Stimulated activated CD8-positive, alpha-beta memory T cell treated with anti-CD3 and anti-CD28 coated beads, Interleukin-2, amount 100 ng/mL, for 1 hour (primary cell): ENCODE results near the gene C19orf81.
A peak's percentile ranks its signal among the peaks of the same experiment; 100 is the strongest.
"Not testable (repeated sequence)": the region's sequence is repeated elsewhere in the genome, so short reads cannot be mapped to it uniquely, and the experiment has no call there.

Experiments
- DNase-seq, 2 donors: peaks; one replicate each; pipeline ENCODE4 v3.0.0-alpha.2; 2020; ENCODE audit warnings: low read depth in 2 of 2

Gene C19orf81

DNA sequence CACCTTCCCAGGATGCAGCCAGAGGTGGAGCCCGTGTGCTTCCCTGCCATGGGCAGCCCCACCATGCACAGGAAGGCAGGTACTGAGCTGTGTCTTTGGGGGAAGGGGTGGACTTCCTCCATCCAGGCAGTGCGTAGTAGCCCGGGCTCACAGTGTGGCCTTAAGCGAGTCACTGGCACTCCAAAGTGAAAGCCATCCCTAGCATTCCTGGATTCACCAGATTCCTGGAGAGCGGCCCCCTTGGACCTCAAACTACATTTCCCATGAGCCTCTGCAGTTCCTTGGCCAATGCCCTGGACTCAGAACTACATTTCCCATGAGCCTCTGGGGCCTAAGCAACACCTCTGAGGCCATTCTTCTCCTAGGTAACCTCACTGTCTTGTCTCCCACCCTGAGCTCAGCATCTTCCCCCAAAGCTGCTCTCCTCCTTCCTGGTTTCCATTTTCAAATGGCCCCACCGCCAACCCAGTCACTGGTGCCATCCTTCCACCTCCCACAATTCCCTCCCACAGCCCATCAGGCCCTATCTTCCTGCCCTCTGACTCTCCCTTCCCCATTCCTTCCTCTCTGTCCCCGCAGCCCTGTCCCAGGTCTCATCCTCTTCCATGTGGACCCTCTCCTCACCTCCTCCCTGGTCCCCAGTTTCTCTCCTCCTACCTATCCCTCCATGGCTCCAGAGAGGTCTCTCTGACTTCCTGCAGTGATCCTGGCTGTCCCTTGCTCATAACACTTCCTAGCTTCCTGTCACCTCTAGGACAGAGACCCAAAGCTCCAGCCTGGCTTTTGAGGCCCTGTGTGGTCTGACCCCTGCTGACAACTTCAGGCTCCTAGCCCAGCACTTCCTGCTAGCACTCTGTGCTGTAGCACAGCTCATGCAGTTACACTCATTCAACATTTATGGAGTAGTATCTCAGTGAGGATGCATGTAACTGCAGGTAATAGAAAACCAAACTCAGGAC is at the start of gene C19orf81:
Gene C19orf81, plus strand, starts transcription at position 13 of the 959 bp plus-strand sequence. Its CDS starts 0 bp downstream, at position 13.
- DNase-seq: no peak

DNA sequence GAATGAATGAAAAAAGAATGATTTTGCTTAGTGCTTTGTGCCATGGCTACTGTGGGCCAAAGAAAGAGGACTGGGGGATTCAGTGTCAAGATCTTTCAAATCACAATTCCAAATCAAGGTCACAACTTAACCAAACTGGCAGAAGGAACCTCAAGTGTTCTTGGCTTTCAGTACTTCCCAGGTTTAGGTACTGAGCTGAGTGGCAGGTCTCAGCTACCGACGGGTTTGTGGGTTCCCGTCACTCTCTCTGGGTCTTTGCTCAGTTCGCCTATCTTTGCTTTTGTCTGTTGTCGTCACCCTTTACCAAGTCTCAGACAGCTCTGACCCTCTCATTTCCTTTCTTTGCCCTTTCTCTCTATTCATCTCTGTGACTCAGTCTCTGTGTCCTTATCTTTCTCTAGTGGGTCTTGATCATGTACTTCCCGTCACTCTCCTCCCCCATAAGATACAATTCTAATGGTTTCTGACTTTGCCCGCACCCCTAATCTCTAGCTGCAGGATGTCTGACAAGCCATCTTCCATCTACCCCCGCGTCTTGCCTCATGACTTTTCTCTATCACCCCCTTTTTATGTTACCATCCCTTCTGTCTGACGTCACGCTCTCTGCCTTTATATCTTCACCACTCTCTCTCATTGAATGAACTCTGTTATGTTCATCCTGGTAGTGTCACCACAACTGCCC is 47.7 kb upstream of the C19orf81 start:
- no peak for DNase-seq

DNA sequence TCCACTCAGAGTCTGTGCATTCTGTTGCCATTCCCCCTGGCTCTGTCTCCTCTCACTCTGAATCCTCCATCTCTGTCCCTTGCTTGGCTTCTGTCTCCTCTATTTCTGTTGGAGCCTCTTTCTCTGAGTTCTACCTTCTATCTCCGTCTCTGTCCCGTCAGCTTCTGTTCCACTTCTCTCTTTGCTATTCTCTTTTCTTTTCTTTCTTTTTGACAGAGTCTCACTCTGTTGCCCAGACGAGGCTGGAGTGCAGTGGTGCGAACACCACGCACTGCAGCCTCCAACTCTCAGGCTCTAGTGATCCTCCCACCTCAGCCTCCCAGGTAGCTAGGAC is 47.2 kb upstream of the C19orf81 start:
- DNase-seq: no peak

DNA sequence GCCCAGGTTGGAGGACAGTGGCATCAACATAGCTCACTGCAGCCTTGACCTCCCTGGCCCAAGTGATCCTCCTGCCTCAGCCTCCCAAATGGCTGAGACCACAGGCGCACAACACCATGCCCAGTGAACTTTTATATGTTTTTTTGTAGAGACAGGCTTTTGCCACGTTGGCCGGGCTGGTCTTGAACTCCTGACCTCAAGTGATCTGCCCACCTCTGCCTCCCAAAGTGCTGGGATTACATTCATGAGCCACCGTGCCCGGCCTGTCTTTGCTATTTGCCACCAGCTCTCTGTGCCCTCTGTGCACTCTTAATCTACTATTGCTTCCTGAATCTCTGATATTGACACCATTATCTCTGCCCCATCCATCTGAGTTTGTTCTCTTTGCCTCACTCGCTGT is 46.7 kb upstream of the C19orf81 start:
- no peak for DNase-seq

DNA sequence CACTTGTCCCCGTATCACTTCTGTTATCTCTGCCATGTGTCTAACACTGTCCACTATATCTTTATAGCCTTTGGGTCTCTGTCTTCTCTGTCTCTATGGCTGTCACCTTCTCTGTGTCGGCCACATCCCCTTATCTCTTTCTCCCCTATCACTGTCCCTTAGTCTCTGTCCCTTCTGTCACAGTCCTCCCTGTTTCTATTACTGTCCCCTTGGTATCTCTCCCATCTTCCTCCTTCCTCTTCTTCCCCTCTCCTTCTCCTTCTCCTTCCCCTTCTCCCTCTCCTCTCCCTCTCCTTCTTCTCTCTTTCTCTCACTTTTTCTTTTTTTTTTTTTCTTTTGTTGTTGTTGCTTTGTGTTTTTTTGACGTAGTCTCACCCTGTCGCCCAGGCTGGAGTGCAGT is 46.3 kb upstream of the C19orf81 start:
- no peak for DNase-seq

DNA sequence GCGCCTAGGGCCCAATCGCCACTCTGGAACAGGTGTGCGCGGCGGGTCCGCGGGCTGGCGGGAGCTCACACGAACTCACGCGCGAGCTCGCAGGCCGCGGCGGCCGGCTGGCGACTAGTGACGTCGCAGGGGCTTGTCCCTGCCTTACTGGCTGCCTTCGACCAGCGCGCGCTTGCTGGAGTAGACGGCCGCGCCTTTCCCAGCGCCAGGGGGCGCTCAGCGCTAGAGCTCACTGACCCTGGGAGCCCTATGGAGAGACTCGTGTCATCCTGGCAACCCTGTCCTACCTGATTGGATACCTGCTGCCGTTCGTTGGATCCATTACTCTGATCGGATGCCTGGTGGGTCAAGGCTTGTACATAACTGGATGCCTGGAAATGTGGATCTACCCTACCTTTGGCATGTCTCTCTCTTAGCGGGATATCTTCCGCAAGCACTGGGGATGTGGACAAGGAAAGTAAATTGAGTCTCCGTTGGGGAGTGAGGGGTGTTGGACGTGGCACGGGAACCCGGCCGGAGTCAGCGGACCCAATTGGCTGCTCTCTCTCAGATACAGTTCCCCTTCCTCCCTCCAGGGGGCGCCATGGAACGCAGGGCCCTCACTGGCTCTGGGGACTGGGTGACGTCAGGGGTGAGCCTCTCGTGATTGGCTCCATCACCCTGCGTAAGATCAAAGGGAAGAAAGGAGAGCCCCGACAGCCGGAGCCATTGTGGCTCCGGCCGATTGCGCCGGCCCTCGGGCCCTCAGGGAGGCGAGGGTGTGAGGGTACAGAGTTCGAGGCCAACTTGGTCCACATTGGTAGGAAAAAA is 44.8 kb upstream of the C19orf81 start:
- DNase-seq: not testable (repeated sequence)

DNA sequence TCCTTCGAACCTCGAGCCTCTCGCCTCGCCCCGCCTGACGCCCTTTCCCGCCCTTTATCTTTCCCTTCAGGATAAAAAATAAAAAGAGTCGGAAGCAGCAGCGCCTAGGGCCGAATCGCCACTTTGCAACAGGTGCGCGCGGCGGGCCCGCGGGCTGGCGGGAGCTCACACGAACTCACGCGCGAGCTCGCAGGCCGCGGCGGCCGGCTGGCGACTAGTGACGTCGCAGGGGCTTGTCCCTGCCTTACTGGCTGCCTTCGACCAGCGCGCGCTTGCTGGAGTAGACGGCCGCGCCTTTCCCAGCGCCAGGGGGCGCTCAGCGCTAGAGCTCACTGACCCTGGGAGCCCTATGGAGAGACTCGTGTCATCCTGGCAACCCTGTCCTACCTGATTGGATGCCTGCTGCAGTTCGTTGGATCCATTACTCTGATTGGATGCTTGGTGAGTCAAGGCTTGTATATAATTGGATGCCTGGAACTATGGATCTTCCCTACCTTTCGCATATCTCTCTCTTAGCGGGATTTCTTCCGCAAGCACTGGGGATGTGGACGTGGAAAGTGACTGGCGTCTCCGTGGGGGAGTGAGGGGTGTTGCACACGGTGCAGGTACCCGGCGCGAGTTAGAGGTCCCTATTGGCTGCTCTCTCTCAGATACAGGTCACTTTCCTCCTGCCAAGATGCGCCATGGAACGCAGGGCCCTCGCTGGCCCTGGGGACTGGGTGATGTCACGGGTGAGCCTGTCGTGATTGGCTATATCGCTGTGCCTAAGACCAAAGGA is 43.0 kb upstream of the C19orf81 start:
- not testable (repeated sequence) for DNase-seq

DNA sequence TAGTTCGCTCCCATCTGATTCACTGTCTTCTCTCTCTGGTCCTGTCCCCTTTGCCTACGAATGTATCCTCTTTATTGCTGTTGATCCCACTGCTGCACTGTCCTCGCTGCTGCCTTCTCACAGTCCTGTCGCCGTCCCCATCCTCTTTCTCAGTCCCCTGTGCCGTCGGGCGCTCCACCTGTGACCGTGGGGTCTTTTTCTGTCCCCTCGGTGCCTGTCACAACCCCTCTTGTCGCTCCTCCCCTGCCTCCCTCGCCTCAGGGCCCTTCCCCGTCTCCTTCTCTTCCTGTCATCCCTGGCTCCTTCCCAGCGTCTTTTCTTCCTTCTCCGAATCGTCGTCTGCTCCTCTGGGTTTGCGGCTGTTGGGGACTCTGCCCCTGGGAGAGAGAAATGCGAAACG is 41.9 kb upstream of the C19orf81 start:
- DNase-seq: no peak

DNA sequence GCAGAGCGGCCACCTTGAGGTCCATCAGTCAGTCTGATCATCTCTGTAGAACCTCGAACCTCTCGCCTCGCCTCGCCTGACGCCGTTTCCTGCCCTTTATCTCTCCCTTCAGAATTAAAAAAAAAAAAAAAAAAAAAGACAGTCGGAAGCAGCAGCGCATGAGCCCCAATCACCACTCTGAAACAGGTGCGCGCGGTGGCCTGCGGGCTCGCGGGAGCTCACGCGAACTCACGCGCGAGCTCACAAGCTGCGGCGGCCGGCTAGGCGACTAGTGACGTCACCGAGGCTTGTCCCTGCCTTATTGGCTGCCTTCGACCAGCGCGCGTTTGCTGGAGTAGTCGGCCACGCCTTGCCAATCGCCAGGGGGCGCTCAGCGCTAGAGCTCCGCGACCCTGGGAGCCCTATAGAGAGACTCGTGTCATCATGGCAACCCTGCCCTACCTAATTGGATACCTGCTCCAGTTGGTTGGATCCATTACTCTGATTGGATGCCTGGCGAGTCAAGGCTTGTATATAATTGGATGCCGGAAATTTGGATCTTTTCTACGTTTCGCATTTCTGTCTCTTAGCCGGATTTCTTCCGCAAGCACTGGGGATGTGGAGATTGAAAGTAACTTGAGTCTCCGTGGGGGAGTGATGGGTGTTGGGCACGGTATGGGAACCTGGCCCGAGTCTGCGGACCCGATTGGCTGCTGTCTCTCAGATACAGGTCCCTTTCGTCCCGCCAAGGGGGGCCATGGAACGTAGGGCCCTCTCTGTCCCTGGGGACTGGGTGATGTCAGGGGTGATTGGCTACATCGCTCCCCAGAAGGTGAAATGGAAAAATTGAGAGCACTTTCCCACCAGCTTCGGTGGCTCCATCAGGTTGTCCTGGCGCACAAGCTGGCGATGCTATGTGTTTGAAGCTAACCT is 41.1 kb upstream of the C19orf81 start:
- peak; percentile 24 to 52 for DNase-seq

DNA sequence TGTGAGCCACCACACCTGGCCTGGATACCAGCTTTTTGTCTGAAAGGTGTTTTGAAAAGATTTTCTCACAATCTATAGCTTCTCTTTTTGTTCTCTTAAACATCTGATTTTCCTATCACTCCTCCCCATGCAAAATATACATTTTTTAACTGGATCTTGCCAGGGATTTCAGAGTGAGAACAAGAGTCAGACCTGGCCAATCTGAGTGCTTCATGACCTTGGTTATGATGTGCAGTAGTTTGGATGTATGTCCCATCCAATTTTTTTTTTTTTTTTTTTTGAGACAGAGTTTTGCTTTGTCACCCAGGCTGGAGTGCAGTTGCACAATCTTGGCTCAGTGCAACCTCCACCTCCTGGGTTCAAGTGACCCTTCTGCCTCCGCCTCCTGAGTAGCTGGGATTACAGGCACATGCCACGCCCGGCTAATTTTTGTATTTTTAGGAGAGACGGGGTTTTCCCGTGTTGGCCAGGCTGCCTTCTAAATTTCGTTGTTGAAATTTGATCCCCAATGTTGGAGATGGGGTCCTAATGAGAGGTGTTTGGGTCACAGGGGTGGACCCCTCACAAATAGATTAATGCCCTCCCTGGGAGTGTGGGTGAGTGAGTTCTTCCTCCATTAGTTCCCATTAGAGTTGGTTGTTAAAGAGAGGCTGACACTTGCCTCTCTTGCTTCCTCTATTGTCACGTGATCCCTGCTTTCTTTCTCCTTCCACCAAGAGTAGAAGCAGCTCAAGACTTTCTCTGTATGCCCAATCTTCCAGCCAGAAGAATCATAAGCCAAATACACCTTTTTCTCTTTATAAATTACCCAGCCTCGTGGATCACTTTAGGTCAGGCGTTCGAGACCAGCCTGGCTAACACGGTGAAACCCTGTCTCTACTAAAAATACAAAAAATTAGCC is 36.5 kb upstream of the C19orf81 start:
- DNase-seq: not testable (repeated sequence)

DNA sequence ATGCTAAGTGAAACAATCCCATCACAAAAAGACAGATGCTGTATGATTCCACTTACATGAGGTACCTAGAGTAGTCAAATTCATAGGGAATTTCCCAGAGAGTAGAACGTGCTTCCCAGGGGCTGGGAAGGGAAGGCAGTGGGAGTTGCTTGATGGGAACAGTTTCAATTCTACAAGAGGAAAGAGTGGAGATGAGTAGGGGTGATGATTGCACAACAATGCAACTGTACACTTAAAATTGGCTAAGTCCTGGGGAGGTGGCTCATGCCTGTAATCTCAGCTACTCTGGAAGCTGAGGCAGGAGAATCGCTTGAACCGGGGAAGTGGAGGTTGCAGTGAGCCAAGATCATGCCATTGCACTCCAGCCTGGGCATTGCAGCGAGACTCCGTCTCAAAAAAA is 30.9 kb upstream of the C19orf81 start:
- not testable (repeated sequence) for DNase-seq

DNA sequence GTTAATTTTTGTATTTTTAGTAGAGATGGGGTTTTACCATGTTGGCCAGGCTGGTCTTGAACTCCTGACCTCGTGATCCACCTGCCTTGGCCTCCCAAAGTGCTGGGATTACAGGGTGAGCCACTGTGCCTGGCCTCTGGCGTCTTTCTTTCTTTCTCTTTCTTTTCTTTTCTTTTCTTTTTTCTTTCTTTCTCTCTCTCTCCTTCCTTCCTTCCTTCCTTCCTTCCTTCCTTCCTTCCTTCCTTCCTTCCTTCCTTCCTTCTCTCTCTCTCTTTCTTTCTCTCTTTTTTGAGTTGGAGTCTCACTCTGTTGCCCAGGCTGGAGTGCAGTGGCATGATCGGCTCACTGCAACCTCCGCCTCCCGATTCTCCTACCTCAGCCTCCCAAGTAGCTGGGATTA is 30.1 kb upstream of the C19orf81 start:
- not testable (repeated sequence) for DNase-seq

DNA sequence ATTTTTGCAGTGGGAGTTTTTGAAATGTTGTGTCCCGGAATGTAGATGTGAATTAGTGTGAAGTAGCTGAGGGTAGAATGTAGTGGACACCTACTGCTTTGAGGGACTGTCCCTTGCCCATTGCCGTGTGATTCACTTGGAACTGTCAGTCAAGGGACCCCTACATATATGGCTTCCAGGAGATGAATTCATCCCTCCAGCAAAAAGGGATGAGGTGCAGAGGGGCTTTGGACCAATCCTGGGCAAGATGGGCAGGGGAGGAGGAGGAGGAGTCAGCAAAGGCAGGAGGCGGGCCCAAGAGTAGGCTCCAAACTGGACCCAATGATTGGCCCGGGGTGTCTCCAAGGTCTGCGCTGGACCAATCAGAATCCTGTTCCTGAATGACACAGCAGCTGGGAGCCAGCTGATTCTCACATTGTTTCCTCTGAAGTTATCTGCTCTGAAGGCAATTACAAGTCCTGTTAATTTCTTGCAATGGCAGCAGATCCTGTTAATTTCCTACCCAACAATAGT is 28.8 kb upstream of the C19orf81 start:
- not testable (repeated sequence) for DNase-seq

DNA sequence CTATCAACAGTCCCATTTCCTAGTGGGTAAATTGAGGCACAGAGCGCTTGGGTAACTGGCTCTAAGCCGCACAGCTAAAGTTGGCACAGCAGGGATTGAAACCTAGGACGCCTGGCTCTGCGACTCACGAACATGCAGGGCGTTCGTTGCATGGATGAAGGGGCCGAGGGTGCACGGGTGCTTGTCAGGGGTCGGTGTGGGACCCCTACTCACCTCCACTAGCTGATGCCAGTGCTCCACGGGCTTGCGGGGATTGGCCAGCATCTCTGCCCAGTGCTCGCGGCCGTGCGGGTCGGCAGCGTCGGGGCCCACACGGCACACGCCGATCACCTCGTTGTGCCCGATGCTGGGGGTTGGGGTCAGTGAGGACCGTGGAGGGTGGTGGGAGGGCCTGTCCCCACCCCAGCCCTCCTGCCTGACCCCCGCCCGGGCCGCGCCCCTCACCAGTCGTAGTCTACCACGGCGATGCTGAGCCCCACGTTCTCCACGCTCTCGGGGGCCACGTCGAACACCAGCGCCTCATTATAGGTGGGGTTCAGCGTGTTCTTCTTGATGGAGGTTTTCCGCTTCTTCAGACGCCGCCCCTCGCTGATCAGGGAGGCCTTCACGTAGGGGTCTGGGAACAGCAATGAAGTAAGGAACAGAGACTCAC is 24.2 kb upstream of the C19orf81 start:
- DNase-seq: no peak

DNA sequence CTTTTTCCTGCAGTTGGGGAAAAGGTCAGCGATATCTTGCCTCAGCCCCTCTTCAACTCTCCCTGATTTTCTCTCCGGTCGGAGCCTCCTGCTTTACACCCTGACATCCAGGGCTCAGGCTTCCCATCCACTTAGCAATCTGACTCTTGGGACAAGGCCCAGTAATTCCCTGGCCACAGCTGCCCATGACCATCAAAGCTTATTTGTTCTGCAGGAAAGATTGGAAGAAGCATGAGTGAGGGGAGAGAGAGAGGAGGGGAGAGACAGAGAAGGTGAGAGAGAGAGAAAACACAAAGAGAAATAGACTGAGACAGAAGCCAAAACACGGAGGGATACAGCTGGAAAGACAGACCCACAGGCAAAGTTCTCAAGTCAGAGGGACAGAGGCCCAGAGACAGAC is 23.2 kb upstream of the C19orf81 start:
- no peak for DNase-seq

DNA sequence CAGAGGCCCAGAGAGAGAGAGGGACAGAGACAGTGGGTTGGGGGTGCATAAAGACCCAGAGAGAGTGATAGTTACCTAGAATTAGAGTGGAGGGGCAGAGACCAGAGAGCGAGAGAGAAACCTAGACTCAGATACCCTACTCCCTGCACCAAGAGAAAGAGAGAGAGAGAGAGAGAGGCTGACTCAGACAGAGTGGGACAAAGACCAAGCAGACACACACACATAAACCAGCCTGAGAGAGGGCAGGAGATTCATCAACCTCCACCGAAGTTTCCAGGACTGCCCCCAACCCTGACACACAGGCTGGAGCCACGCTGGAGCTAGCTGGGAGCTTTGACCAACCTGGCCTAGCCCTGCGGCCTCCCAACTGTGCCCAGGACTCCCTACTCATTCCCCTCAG is 22.4 kb upstream of the C19orf81 start:
- no peak for DNase-seq

DNA sequence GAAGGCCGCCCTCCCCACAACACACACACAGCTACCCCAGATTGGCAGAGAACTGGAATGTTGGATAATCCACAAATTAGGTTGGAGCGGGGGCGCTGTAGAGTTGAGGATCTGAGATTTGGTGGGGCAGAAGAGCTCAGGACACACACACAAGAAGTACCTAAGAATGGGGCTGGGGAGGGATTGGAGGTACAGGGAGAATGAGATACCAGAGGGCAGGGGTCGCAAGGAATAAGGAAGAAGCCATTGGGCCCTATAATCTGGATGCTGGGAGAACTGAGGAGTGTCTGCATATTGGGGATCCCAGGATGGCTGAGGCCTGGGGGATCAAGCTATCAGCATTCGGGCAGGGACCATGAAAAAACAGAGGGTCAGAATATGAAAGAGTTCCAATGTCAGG is 21.1 kb upstream of the C19orf81 start:
- DNase-seq: no peak

DNA sequence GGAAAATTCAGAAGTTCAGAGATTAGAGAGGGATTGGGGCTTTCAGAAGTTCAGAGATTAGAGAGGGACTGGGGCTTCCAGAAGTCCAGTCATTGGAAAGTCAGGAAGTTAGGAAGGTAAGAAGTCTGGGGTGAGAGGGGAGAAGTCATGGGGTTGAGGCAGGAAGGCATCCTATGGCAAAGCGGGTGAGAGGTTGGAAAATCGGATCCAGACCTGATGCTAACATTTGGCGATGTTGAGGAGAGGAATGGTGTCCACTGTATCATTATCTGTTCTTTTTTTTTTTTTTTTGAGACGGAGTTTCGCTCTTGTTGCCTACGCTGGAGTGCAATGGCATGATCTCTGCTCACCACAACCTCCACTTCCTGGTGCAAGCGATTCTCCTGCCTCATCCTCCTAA is 20.7 kb upstream of the C19orf81 start:
- no peak for DNase-seq

DNA sequence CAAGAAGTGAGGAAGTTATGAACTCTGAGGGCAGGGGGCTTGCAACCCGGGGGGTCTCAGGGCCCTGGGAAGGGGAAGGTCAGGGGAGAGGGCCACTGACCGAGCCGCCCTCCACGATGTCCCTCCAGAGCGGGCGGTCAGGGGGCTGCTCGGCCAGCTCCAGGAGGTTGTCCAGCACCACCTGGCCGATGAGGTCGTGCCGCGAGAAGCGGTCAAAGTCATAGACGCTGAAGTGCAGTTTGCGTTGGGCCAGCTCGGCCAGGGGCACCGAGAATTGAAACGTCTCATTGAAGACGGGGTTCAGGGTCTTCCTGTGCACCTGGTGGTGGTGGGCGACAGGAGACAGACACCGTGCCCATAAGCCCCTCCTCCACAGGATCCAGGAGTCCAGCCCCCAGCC is 20.1 kb upstream of the C19orf81 start:
- no peak for DNase-seq
